CD1c-positive myeloid dendritic cell (primary cell): Measurements from ENCODE around the gene PDE10A.

Experiments used
- DNase-seq: peaks from one replicate; pipeline ENCODE4 v3.0.0-alpha.2; 2016; ENCODE audit errors: extremely low spot score

The PDE10A gene

GRCh38 chr6:165390475-165390874 is 272.6 kb downstream of the PDE10A start:
- DNase-seq = no peak

- no peak for DNase-seq
Observed at GRCh38 chr6:165389534-165389933, 273.5 kb downstream of the PDE10A start.

- no peak for DNase-seq
Observed at GRCh38 chr6:165383323-165383722, 279.7 kb downstream of the PDE10A start.

GRCh38 chr6:165376100-165376499 is 286.9 kb downstream of the PDE10A start:
- DNase-seq = no peak

GRCh38 chr6:165365371-165365770 is 297.7 kb downstream of the PDE10A start:
- DNase-seq = no peak

- no peak for DNase-seq
Observed at GRCh38 chr6:165345700-165346099, 317.3 kb downstream of the PDE10A start.

- DNase-seq = no peak
Observed at GRCh38 chr6:165340532-165340931, 322.5 kb downstream of the PDE10A start.

GRCh38 chr6:165325609-165326008 is 337.4 kb downstream of the PDE10A start:
- DNase-seq = no peak

- no peak for DNase-seq
Observed at GRCh38 chr6:165321555-165322145, 341.4 kb downstream of the PDE10A start.

- no peak for DNase-seq
Observed at GRCh38 chr6:165321150-165321549, 341.9 kb downstream of the PDE10A start.

GRCh38 chr6:165317723-165318122 is 345.3 kb downstream of the PDE10A start:
- DNase-seq = no peak

- no peak for DNase-seq
Observed at GRCh38 chr6:165308926-165309731, 353.9 kb downstream of the PDE10A start, which contains the start of gene C6orf118. C6orf118 (minus strand) TSS chr6:165309605; CDS start chr6:165309586, 19 bp downstream.

- no peak for DNase-seq
Observed at GRCh38 chr6:165306955-165307354, 356.1 kb downstream of the PDE10A start.

GRCh38 chr6:165301372-165302246 is 361.4 kb downstream of the PDE10A start:
- no peak for DNase-seq

- no peak for DNase-seq
Observed at GRCh38 chr6:165300422-165300936, 362.6 kb downstream of the PDE10A start.

- DNase-seq = no peak
Observed at GRCh38 chr6:165298875-165299274, 364.2 kb downstream of the PDE10A start.

- no peak for DNase-seq
Observed at GRCh38 chr6:165298402-165298801, 364.6 kb downstream of the PDE10A start.

GRCh38 chr6:165292657-165293056 is 370.4 kb downstream of the PDE10A start:
- DNase-seq = no peak
